GM19240 (cell line): ENCODE measurements around the gene DNAJB6.

Source experiments
- DNase-seq: peaks from one replicate; pipeline ENCODE4 v3.0.0; 2011; ENCODE audit warnings: low spot score; ENCODE audit not compliant: insufficient read length

Gene DNAJB6

GRCh38 chr7:157426463-157427301, 89.9 kb downstream of the DNAJB6 start:
- no peak for DNase-seq

- no peak for DNase-seq
These were observed 91.2 kb downstream of the DNAJB6 start for GRCh38 chr7:157427811-157428553.

GRCh38 chr7:157428554-157428945, 91.7 kb downstream of the DNAJB6 start:
- DNase-seq, result no peak

DNA sequence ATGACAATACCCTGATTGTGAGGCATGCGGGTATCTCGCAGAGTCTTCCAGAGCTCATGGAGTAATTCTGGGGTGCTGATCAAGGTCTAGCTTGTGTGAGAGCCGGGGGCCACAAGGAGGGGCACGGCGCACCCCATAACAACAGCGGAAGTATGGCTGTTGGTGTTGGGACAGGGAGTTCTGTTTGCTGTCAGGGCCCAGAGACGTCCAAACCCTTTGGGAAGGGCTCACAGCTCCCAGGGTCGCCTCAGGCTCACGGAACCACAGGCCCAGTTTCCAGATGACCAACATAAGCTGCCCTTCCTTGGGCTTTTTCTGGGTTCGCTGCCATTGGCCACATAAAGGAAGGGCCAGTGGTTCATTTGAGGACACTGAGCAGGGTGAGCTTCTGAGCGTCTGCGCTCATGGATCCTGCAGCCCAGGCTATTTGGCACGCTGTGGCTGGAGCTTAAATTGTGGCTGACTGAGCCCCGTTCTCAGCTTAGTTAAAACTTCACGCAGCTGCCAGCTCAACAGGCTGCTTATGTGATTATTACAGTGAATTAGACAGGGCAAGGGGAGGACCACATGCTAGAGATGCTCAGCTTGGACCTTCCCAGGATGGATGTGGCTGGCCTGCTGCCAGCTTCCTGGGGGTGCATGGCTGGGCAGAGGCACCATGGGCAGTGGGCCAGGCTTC, 92.3 kb downstream of the DNAJB6 start:
- DNase-seq, result no peak

DNA sequence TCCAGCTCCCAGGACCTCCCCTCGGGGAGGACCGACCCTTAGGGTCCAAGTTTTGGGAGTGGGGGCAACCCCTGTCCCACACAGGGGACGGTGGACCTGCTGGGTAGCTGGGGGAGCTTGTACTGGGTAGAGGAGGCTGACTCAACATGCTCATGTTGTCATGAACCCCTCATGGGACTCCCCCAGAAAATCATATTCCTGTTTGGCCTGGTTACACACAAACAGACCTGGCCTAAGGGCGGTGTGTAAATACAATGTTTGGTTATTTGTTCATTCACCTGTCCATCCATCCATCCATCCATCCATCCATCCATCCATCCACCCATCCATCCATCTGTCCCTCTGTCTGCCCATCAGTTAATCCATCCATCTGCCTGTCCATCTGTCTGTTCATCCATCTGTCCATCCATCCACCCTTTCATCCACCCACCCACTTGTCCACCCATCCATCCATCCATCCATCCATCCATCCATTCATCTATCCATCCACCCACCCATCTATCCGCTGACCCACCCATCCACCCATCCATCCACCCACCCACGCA, 92.9 kb downstream of the DNAJB6 start:
- DNase-seq, result no peak

GRCh38 chr7:157430721-157431120, 93.9 kb downstream of the DNAJB6 start:
- no peak for DNase-seq

DNA sequence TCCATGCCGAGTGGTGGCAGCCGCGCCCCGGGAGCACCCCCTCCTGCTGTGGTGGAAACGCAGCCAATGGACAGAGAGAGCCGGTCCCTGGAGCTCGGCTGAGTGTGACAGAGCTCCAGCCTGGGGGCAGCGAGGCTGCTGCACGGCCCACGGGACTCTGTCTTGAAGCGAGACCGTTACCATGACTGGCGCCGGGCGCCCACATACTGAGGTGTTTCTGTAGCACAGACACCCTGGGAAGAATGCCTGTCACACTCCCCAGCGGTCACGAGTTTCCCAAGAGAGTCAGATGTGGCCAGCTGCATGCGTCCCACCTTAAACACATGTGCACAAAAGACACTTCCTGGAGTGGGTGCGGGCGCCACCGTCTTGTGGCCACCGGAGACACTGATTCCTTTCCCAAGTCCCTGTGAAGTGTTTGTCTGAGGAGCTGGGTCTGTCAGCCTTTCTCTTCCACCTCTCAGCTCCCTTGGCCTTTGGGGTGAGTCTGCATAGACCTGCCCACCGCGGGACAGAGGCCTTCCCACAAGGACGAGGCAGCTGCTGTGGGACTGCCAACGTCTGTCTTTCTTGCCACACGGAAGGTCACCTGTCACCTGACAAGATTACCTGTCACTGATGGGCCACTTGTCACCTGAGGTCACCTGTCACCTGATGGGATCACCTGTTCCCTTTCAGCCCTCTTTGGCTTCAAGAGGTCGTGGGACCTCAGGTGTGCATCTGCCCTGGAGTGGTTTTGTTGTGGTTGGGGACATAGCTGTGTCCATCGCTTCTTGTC, 94.6 kb downstream of the DNAJB6 start:
- no peak for DNase-seq

- no peak for DNase-seq
These were observed 95.2 kb downstream of the DNAJB6 start for GRCh38 chr7:157431951-157432540.

DNA sequence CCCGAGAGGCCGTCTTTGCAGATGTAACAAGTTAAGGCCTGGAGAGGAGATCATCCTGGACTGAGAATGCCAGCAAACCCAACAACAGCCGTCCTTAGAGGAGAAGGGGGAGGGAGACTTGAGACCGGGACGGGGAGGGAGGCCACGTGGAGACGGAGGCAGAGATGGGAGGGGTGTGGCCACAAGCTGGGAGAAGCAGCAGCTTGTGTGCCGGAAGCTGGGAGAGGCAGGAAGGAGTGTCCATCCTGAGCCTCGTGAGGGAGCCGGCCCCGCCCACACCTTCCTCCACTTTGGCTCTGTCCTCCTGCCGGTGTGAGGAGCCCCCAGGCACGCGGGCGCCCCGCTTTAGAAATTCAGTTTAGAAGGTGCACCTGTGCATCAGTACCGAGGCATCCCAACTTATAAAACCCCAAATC, 95.7 kb downstream of the DNAJB6 start:
- DNase-seq, result no peak

DNA sequence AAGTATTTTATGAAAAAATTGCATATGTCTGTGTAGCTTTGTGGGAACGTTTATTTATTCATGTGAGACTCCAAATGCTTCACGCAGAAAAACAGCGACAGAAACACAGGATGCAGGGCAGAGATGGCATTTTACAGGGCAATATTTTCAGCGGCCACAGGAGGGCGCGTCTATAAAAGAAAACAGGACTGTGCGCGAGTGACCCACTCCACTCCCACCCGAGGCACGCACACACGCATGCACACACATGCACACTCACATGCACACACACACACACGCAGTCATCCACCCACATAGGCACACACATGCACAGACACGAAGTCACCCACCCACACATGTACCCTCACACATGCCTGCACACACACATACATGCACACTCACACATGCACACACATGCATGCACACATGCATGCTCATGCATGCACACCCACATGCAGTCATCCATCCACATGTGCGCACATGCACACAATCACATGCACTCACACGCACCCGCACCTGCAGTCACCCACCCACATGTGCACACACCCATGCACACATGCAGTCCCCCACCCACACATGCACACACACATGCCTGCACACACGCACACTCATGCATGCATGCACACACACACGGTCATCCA, 96.3 kb downstream of the DNAJB6 start:
- peak; percentile 45 for DNase-seq

GRCh38 chr7:157433628-157434027, 96.8 kb downstream of the DNAJB6 start:
- DNase-seq, result no peak

DNA sequence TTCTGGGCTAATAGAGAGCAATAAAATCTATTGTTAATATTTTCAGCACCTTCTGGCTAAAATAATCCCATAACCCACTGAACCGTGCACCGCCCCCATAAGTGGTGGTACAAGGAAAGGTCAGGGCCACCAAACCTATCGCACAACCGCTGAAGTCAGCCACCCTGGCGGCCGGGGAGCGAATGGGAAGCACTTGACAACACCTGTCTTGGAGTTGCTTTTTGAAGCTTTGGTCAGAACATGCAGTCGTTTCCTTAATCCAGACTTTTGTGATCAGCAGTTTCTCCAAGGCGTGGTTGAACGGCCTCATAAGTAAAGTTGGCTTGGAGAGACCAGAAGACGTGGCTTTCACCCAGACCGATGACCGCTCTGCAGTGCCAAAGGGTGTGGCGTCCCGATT, 97.4 kb downstream of the DNAJB6 start:
- no peak for DNase-seq

GRCh38 chr7:157434701-157435100, 97.9 kb downstream of the DNAJB6 start:
- DNase-seq, result no peak

GRCh38 chr7:157436076-157436475, 99.3 kb downstream of the DNAJB6 start:
- no peak for DNase-seq

- DNase-seq, result no peak
These were observed 100.1 kb downstream of the DNAJB6 start for GRCh38 chr7:157436763-157437480.

DNA sequence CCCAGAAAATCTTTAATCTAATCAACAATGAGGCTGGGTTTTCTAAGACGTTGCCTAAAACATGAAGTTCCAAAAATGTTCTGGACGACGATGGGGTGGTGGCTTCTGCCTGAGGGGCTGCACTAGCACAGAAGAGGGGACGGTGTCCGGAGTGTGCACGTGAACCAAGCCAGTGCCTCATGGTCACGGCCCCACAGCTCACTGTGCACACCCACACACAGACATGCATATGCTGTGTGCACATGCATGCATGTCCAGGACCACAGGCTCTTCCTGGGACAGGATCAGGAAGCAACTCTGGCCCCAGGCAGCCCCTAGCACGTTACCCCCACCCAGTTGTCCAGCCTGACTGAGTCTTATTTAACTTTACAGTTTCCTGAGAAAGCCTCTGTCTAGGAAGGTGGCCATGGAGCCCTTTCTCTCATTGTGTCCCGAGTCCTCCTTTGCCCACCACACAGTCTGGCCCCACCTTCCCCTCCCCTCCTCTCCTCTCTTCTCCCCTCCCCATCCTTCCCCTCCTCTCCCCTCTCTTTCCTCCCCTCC, 100.8 kb downstream of the DNAJB6 start:
- no peak for DNase-seq

- no peak for DNase-seq
These were observed 101.6 kb downstream of the DNAJB6 start for GRCh38 chr7:157438121-157439025.

- no peak for DNase-seq
These were observed 102.3 kb downstream of the DNAJB6 start for GRCh38 chr7:157439149-157439548.
